HK-2 (cell line): ENCODE measurements around the gene GALNT3.

ENCODE experiments used
- DNase-seq: peaks from one replicate; pipeline ENCODE4 v3.0.0-alpha.2; 2018; ENCODE audit not compliant: unreplicated experiment

Gene GALNT3

DNA sequence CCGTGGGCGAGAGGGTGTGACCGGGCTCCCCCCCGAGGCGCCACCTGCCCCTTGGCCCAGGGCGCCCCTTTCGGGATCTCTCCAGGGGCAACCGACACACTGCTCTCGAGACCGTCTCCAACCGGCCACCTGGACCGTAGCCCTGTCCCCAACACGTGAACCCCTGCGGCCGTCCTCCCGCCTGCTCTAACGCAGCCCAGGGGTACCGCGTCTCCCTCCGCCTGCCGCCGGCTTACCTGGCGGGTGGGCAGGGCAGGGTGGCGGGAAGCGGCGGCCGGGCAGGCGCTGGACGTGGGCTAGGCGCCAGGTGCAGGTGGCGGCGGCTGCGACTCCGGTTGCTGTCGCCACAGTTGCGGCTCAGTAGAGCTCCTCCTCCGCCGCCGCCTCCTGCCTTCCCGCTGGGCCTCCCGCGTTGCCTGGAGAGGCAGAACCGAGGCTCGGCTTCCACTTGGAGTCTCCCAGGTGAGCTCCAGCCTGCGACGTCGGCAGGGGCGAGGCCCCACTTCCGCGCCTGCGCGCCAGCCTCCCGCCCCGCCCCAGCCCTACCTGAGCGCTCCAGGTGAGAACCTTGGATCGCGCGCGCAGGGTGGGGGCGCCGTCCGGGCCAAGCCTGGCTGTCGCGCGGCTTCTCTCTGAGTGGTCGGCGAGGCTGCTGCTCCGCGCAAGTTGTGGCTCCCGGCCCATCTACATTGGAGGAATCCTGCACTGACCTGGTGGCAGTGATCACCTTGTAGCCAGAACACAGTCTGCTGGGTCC is at the start of gene GALNT3:
GALNT3 (minus strand) TSS at position 469 of the 757 bp plus-strand sequence. CDS start 23,547 bp downstream, outside the sequence.
- no peak for DNase-seq

- no peak for DNase-seq
Observed at GRCh38 chr2:165843351-165843750, 49.3 kb upstream of the GALNT3 start.

DNA sequence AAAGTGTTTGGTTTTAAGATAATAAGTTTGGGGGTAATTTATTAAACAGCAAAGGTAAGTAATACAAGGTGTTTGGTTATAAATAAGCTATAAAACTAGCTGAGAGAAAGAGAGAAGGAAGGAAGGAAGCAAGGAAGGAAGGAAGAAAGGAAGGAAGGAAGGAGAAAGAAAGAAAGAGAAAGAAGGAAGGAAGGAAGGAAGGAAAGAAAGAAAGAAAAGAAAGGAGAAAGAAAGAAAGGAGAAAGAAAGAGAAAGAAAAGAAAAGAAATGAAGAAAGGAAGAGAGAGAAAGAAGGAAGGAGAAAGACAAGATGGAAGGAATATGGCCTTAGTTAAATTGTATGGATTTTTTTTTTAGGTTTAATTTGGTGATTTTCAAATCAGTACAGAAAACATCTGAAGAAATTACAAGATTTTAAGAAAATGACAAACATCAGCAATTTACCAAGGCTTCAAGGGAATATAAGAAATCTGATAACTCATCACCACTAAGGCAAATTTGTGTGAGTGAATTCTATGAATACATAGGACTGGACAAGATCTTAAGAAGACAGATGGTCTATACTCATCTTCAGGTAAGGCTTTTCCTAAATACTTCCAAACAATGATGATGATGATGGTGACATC is 46.4 kb upstream of the GALNT3 start:
- no peak for DNase-seq

GRCh38 chr2:165839610-165840009 is 45.6 kb upstream of the GALNT3 start:
- no peak for DNase-seq

DNA sequence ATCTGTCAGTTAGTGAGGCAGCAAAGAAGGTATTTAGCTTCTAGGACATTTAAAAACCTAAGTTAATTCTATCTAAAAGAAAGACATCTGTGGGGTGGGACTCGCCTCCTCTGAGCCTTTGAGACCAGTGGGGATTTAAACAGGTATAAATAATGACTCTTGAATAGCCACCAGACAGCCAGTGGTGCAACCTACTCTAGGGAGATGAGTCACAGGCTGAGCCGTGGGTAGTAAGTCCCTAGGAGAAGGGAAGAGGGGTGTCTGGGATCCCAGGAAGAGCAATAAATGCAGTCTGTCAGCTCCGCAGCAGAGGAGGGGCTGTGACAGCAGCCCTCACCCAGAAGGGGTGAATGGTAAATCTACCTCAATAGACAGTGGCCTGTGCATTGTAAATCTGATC is 43.1 kb upstream of the GALNT3 start:
- DNase-seq, result peak; percentile 14

DNA sequence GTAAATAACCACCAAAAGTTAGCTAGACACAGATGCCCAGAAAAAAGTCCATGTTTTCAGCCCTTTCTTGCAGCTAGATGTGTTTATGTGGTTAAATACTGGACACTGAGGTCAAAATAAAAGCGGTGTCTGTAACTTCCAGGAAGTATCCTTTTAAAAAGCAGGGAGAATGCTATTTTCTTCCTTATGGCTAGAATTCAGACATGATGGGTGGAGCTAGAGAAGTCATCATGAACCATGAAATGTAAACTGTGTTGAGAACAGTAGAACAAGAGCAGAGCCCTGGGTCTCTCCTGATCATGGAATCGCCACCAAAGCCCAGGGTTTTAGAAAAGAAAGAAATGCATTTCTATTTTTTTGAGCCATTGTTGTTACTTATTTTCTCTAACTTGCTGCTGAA is 41.3 kb upstream of the GALNT3 start:
- DNase-seq, result no peak

DNA sequence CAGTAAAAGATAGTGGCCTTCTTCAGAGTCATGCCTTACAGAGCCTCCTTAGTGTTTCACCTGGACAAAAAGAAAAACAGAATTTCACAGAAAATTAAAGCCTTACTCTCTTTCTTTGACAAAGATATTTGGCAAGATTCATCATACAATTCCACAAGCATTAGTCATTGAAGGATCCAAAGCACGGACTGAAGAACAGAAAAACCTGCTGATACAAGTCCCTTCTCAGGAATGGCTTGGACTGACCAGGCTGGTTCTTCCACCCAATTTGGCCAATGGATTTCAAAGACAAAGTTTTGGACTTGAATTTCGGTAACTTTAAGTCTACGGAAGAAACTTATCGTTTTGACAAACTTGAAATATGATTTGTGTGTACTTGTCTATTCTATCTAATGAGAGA is 39.1 kb upstream of the GALNT3 start:
- DNase-seq, result peak; percentile 5

DNA sequence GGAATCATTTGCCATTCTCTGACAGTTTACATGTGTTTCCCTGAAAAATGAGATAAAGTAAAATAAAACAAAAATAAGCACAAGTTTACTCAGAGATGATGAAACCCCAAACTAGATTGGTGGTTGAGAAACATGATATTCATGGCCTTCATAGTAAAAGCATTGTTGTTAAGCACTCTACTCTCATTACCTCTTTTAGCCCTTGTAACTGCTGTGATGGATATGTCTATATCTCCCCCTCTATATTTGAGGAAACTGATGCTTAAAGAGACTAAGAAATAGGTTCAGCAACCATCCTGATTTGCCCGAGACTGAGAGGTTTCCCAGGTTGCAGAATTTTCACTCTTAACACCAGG is 33.9 kb upstream of the GALNT3 start:
- DNase-seq, result no peak

GRCh38 chr2:165827016-165827920 is 33.2 kb upstream of the GALNT3 start:
- DNase-seq, result no peak

DNA sequence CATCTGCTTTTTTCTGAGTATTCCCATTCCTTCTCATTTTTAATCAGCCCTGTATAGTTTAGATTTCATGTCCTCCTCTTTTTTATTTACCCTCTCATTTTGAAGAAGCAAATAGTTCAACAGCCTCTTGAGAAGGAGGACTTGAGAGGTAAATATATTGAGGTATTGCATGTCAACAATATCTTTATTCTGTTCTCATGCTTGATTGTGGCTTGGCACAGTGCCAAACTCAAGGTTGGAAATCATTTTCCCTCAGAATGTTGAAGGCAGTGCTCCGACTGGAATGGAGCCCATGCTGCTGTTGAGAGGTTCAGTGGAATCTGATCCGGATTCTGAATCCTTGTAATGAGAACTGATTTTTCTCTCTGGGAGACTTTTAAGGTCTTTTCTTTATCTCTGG is 31.0 kb upstream of the GALNT3 start:
- no peak for DNase-seq

GRCh38 chr2:165820296-165820695 is 26.2 kb upstream of the GALNT3 start:
- no peak for DNase-seq

- DNase-seq, result no peak
Observed at GRCh38 chr2:165818920-165819319, 24.9 kb upstream of the GALNT3 start.

DNA sequence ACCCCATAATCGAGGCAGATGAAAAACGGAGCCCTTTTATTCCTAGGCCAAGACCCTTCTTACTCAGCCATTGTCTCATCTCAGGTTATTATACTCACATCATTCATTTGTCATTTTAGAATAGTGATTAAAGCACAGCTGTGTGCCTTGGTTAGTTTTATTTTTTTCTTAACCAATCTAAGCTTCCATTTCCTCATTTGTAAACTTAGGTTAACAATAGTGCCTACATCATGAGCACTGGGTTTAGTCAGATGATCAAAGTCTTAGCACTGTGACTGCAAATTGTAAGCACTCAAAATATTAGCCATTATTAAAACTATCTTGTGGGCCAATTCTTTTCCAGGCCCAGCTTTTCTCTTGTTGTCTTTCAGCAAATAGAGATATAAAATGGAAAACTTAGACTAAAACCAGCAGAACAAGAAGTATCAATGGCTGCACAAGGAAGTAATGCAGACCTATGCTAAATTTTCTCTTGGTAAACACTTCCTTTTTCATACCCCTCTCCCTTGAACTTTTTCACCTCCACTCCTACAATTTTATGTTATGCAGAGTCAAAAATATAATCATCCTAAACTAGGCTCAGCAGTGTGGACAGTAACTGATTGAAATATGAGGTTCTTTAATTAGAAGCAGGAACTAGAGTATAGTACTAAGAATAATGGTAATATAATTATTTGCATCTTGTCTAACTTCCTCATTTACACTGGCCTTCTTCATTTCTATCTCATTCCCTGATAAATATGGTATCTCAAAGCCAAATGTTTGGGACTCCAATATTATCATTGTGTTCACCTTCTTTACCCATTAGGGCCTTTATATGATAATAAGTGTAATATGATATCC is 21.5 kb upstream of the GALNT3 start:
- no peak for DNase-seq

DNA sequence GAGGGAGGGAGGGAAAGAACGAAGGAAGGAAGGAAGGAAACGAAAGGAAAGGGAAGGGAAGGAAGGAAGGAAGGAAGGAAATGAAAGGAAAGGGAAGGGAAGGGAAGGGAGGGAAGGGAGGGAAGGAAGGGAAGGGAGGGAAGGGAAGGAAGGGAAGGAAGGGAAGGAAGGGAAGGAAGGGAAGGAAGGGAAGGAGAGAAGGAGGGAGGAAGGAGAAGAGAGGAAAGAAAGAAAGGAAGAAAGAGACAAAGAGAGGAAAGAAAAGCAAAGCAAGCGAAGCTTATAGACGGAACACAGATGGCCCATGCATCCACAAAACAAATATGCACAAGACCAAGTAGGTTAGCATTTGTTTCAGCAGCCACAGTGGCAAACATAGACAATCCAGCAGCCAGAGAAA is 20.4 kb upstream of the GALNT3 start:
- DNase-seq, result no peak

GRCh38 chr2:165811592-165812370 is 17.7 kb upstream of the GALNT3 start:
- no peak for DNase-seq

GRCh38 chr2:165810418-165810817 is 16.4 kb upstream of the GALNT3 start:
- no peak for DNase-seq

DNA sequence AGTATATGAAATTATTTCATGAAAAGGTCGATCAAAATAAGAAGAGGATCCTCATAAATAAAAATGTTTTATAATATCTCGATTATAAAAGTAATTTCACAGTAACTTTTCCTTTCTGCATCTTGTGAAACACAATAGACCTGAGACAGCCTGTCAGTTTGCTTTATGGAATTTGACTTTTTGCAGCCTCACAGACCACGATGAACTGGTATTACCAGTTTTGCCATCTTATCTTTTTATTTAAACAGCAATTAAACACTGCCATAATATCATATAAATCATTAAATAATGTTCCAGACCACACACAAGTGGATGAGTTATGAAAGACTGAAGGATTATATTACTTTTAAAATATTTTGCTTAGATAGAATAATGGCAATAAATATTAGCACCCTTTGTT is 10.7 kb upstream of the GALNT3 start:
- no peak for DNase-seq

DNA sequence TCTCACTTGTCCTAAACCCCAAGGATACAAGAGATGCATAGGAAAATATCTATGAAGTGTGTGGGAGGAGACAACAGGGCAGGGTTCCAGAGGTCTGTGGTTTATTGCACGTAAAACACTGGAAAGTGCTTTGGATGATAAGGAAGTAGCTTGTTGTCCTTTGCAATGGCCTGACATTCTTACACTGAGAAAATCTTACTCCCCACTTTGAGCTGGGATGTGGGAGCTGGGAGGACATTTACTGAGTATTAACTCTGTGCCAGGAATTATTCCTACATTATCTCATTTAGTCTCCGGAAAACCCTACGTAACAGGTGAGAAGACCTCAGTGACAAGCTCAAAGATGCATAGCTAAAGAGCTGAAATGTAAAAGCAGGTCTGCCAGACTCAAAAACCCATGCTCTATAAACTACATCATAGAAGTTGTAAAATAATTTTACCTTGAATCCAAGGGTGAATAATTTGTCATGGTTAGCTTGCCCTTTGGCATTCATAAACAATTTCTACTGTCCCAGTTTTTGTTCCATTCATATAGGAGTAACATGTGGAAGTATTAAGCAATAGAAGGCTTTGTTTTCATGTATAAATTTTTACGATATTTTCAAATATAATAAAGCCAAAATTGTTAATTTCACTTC is 9.2 kb upstream of the GALNT3 start:
- DNase-seq, result no peak

- no peak for DNase-seq
Observed at GRCh38 chr2:165801176-165801575, 7.1 kb upstream of the GALNT3 start.

GRCh38 chr2:165796819-165797530 is 2.9 kb upstream of the GALNT3 start:
- DNase-seq, result no peak
